ENCODE results near the gene FGF8.

FGF8 gene

GRCh38 chr10:101763141-101763846 lies 12.6 kb downstream of the FGF8 start:
- Histone ChIP-seq H3K4me1 (ENCODE audit: control insufficient read depth, low read depth, low read length) (peaks cover 11% of the 10 kb centered on the region), H3K27ac (ENCODE audit: low read length) (no peak overlapping the region), H3K27me3 (ENCODE audit: control insufficient read depth, insufficient read depth, low read length) (peaks cover 18% of the 10 kb centered on the region), H3K9me3 (ENCODE audit: control insufficient read depth, low read depth, low read length) (no peaks in the 10 kb centered on the region), H3K36me3 (ENCODE audit: control insufficient read depth, low read depth, low read length) (no peaks in the 10 kb centered on the region), H3K4me3 (ENCODE audit: low read length) (no peak overlapping the region), H3K9ac (ENCODE audit: low read length) (no peak overlapping the region)

GRCh38 chr10:101762736-101763135 lies 13.2 kb downstream of the FGF8 start:
- Histone ChIP-seq H3K27me3 (ENCODE audit: control insufficient read depth, insufficient read depth, low read length) (peaks cover 18% of the 10 kb centered on the region), H3K9ac (ENCODE audit: low read length) (no peak overlapping the region), H3K9me3 (ENCODE audit: control insufficient read depth, low read depth, low read length) (no peaks in the 10 kb centered on the region), H3K27ac (ENCODE audit: low read length) (no peak overlapping the region), H3K4me1 (ENCODE audit: control insufficient read depth, low read depth, low read length) (peaks cover 11% of the 10 kb centered on the region), H3K4me3 (ENCODE audit: low read length) (no peak overlapping the region), H3K36me3 (ENCODE audit: control insufficient read depth, low read depth, low read length) (no peaks in the 10 kb centered on the region)

GRCh38 chr10:101761226-101761625 lies 14.7 kb downstream of the FGF8 start:
- H3K4me3 ChIP-seq (ENCODE audit: low read length) = no peak overlapping the region
- peaks cover 18% of the 10 kb centered on the region for H3K27me3 ChIP-seq (ENCODE audit: control insufficient read depth, insufficient read depth, low read length)
- H3K9me3 ChIP-seq (ENCODE audit: control insufficient read depth, low read depth, low read length) = no peaks in the 10 kb centered on the region
- H3K9ac ChIP-seq (ENCODE audit: low read length) = no peak overlapping the region
- peaks cover 11% of the 10 kb centered on the region for H3K4me1 ChIP-seq (ENCODE audit: control insufficient read depth, low read depth, low read length)
- H3K36me3 ChIP-seq (ENCODE audit: control insufficient read depth, low read depth, low read length) = no peaks in the 10 kb centered on the region
- no peak overlapping the region for H3K27ac ChIP-seq (ENCODE audit: low read length)

GRCh38 chr10:101760510-101760909 lies 15.4 kb downstream of the FGF8 start:
- H3K27me3 ChIP-seq (ENCODE audit: control insufficient read depth, insufficient read depth, low read length) = peaks cover 18% of the 10 kb centered on the region
- H3K36me3 ChIP-seq (ENCODE audit: control insufficient read depth, low read depth, low read length) = no peaks in the 10 kb centered on the region
- H3K27ac ChIP-seq (ENCODE audit: low read length) = no peak overlapping the region
- peaks cover 11% of the 10 kb centered on the region for H3K4me1 ChIP-seq (ENCODE audit: control insufficient read depth, low read depth, low read length)
- H3K9me3 ChIP-seq (ENCODE audit: control insufficient read depth, low read depth, low read length) = no peaks in the 10 kb centered on the region
- H3K9ac ChIP-seq (ENCODE audit: low read length) = no peak overlapping the region
- H3K4me3 ChIP-seq (ENCODE audit: low read length) = no peak overlapping the region

GRCh38 chr10:101759309-101760247 lies 16.3 kb downstream of the FGF8 start:
- H3K9me3 ChIP-seq (ENCODE audit: control insufficient read depth, low read depth, low read length) = no peaks in the 10 kb centered on the region
- H3K27ac ChIP-seq (ENCODE audit: low read length) = no peak overlapping the region
- peaks cover 11% of the 10 kb centered on the region for H3K27me3 ChIP-seq (ENCODE audit: control insufficient read depth, insufficient read depth, low read length)
- no peak overlapping the region for H3K9ac ChIP-seq (ENCODE audit: low read length)
- peaks cover 11% of the 10 kb centered on the region for H3K4me1 ChIP-seq (ENCODE audit: control insufficient read depth, low read depth, low read length)
- H3K36me3 ChIP-seq (ENCODE audit: control insufficient read depth, low read depth, low read length) = no peaks in the 10 kb centered on the region
- H3K4me3 ChIP-seq (ENCODE audit: low read length) = no peak overlapping the region

- Histone ChIP-seq H3K4me1 (ENCODE audit: control insufficient read depth, low read depth, low read length) (peaks cover 11% of the 10 kb centered on the region), H3K9ac (ENCODE audit: low read length) (no peak overlapping the region), H3K9me3 (ENCODE audit: control insufficient read depth, low read depth, low read length) (no peaks in the 10 kb centered on the region), H3K36me3 (ENCODE audit: control insufficient read depth, low read depth, low read length) (no peaks in the 10 kb centered on the region), H3K27ac (ENCODE audit: low read length) (no peak overlapping the region), H3K27me3 (ENCODE audit: control insufficient read depth, insufficient read depth, low read length) (peaks cover 11% of the 10 kb centered on the region), H3K4me3 (ENCODE audit: low read length) (no peak overlapping the region)
Observed at GRCh38 chr10:101758858-101759257, 17.1 kb downstream of the FGF8 start.

- Histone ChIP-seq H3K4me1 (ENCODE audit: control insufficient read depth, low read depth, low read length) (no peaks in the 10 kb centered on the region), H3K27me3 (ENCODE audit: control insufficient read depth, insufficient read depth, low read length) (peaks cover 4% of the 10 kb centered on the region), H3K4me3 (ENCODE audit: low read length) (no peak overlapping the region), H3K27ac (ENCODE audit: low read length) (no peak overlapping the region), H3K36me3 (ENCODE audit: control insufficient read depth, low read depth, low read length) (no peaks in the 10 kb centered on the region), H3K9ac (ENCODE audit: low read length) (no peak overlapping the region), H3K9me3 (ENCODE audit: control insufficient read depth, low read depth, low read length) (no peaks in the 10 kb centered on the region)
Observed at GRCh38 chr10:101752241-101752640, 23.7 kb downstream of the FGF8 start.

- no peak overlapping the region for H3K9ac ChIP-seq (ENCODE audit: low read length)
- H3K9me3 ChIP-seq (ENCODE audit: control insufficient read depth, low read depth, low read length) = no peaks in the 10 kb centered on the region
- H3K27me3 ChIP-seq (ENCODE audit: control insufficient read depth, insufficient read depth, low read length) = peaks cover 4% of the 10 kb centered on the region
- H3K4me3 ChIP-seq (ENCODE audit: low read length) = no peak overlapping the region
- H3K36me3 ChIP-seq (ENCODE audit: control insufficient read depth, low read depth, low read length) = no peaks in the 10 kb centered on the region
- H3K27ac ChIP-seq (ENCODE audit: low read length) = no peak overlapping the region
- no peaks in the 10 kb centered on the region for H3K4me1 ChIP-seq (ENCODE audit: control insufficient read depth, low read depth, low read length)
Observed at GRCh38 chr10:101749047-101750016, 26.6 kb downstream of the FGF8 start.

GRCh38 chr10:101748496-101748895 lies 27.4 kb downstream of the FGF8 start:
- no peaks in the 10 kb centered on the region for H3K9me3 ChIP-seq (ENCODE audit: control insufficient read depth, low read depth, low read length)
- peaks cover 4% of the 10 kb centered on the region for H3K27me3 ChIP-seq (ENCODE audit: control insufficient read depth, insufficient read depth, low read length)
- no peaks in the 10 kb centered on the region for H3K4me1 ChIP-seq (ENCODE audit: control insufficient read depth, low read depth, low read length)
- H3K9ac ChIP-seq (ENCODE audit: low read length) = no peak overlapping the region
- no peaks in the 10 kb centered on the region for H3K36me3 ChIP-seq (ENCODE audit: control insufficient read depth, low read depth, low read length)
- no peak overlapping the region for H3K27ac ChIP-seq (ENCODE audit: low read length)
- H3K4me3 ChIP-seq (ENCODE audit: low read length) = no peak overlapping the region

- Histone ChIP-seq H3K4me1 (ENCODE audit: control insufficient read depth, low read depth, low read length) (no peaks in the 10 kb centered on the region), H3K9me3 (ENCODE audit: control insufficient read depth, low read depth, low read length) (no peaks in the 10 kb centered on the region), H3K4me3 (ENCODE audit: low read length) (no peak overlapping the region), H3K9ac (ENCODE audit: low read length) (no peak overlapping the region), H3K36me3 (ENCODE audit: control insufficient read depth, low read depth, low read length) (no peaks in the 10 kb centered on the region), H3K27me3 (ENCODE audit: control insufficient read depth, insufficient read depth, low read length) (peaks cover 4% of the 10 kb centered on the region), H3K27ac (ENCODE audit: low read length) (no peak overlapping the region)
Observed at GRCh38 chr10:101745074-101745696, 30.7 kb downstream of the FGF8 start.

- Histone ChIP-seq H3K27ac (ENCODE audit: low read length) (no peak overlapping the region), H3K4me1 (ENCODE audit: control insufficient read depth, low read depth, low read length) (no peaks in the 10 kb centered on the region), H3K9me3 (ENCODE audit: control insufficient read depth, low read depth, low read length) (no peaks in the 10 kb centered on the region), H3K27me3 (ENCODE audit: control insufficient read depth, insufficient read depth, low read length) (peaks cover 4% of the 10 kb centered on the region), H3K36me3 (ENCODE audit: control insufficient read depth, low read depth, low read length) (no peaks in the 10 kb centered on the region), H3K4me3 (ENCODE audit: low read length) (no peak overlapping the region), H3K9ac (ENCODE audit: low read length) (no peak overlapping the region)
Observed at GRCh38 chr10:101744267-101744666, 31.6 kb downstream of the FGF8 start.
